Loucy (cell line): ENCODE measurements around the gene SYT7.

Experiments used
- H2AFZ ChIP-seq: fragments of 200-600 bp; sonication (generic); 2 replicates; pipeline ENCODE4 v1.6.0; 2016; ENCODE audit warnings: antibody characterized with exemption, mild to moderate bottlenecking, low read length, moderate library complexity
- H3F3A ChIP-seq: fragments of 200-600 bp; 2 replicates; pipeline ENCODE4 v1.6.0; 2016; ENCODE audit warnings: antibody characterized with exemption, low read depth, mild to moderate bottlenecking
- H3K27me3 ChIP-seq: fragments of 200-600 bp; sonication (generic); 2 replicates; pipeline ENCODE4 v1.6.1; 2014; ENCODE audit warnings: low read length, mild to moderate bottlenecking; ENCODE audit not compliant: insufficient read depth, poor library complexity, severe bottlenecking
- H3K36me3 ChIP-seq: fragments of 200-600 bp; sonication (generic); 2 replicates; pipeline ENCODE4 v1.6.1; 2016; ENCODE audit warnings: low read length; ENCODE audit not compliant: insufficient read depth
- H3K4me1 ChIP-seq: fragments of 200-600 bp; sonication (generic); 2 replicates; pipeline ENCODE4 v1.5.1; 2014; ENCODE audit warnings: low read length, mild to moderate bottlenecking; ENCODE audit not compliant: insufficient read depth, poor library complexity, severe bottlenecking
- H3K4me2 ChIP-seq: fragments of 200-600 bp; sonication (generic); 2 replicates; pipeline ENCODE4 v1.6.0; 2014; ENCODE audit warnings: antibody characterized with exemption, low read length, low read depth, mild to moderate bottlenecking; ENCODE audit not compliant: poor library complexity, severe bottlenecking
- H3K4me3 ChIP-seq: fragments of 200-600 bp; sonication (generic); 2 replicates; pipeline ENCODE4 v1.5.1; 2014; ENCODE audit warnings: low read length, mild to moderate bottlenecking, mixed read lengths; ENCODE audit not compliant: poor library complexity, severe bottlenecking
- H3K79me2 ChIP-seq: fragments of 200-600 bp; sonication (generic); 2 replicates; pipeline ENCODE4 v1.6.1; 2014; ENCODE audit warnings: low read length; ENCODE audit not compliant: insufficient read depth
- H3K9ac ChIP-seq: fragments of 200-600 bp; sonication (generic); 2 replicates; pipeline ENCODE4 v1.6.0; 2014; ENCODE audit warnings: mild to moderate bottlenecking, low read depth, low read length, moderate library complexity; ENCODE audit not compliant: poor library complexity, severe bottlenecking
- H3K9me2 ChIP-seq: fragments of 200-600 bp; sonication (generic); replicated peaks from 2 replicates; pipeline ENCODE4 v1.6.1; 2016; ENCODE audit warnings: low read depth, low read length, mixed read lengths
- H3K9me3 ChIP-seq: fragments of 200-600 bp; sonication (generic); 2 replicates; pipeline ENCODE4 v1.6.1; 2014; ENCODE audit warnings: mild to moderate bottlenecking, antibody characterized with exemption, low read length, low read depth; ENCODE audit not compliant: insufficient read depth
- H4K20me1 ChIP-seq: fragments of 200-600 bp; sonication (generic); 2 replicates; pipeline ENCODE4 v1.6.0; 2014; ENCODE audit warnings: antibody characterized with exemption, low read length, mild to moderate bottlenecking; ENCODE audit not compliant: insufficient read depth, poor library complexity, severe bottlenecking
- CTCF ChIP-seq: fragments of 200-600 bp; sonication (generic); conservative IDR thresholded peaks from 2 replicates; pipeline ENCODE4 v1.5.1; 2014; ENCODE audit warnings: mild to moderate bottlenecking, antibody characterized with exemption, low read length
- EZH2phosphoT487 ChIP-seq: fragments of 200-600 bp; IDR thresholded peaks from 2 replicates; pipeline ENCODE4 v1.6.1; 2018; ENCODE audit warnings: antibody characterized with exemption, mild to moderate bottlenecking, moderate library complexity, borderline replicate concordance

Gene SYT7

DNA sequence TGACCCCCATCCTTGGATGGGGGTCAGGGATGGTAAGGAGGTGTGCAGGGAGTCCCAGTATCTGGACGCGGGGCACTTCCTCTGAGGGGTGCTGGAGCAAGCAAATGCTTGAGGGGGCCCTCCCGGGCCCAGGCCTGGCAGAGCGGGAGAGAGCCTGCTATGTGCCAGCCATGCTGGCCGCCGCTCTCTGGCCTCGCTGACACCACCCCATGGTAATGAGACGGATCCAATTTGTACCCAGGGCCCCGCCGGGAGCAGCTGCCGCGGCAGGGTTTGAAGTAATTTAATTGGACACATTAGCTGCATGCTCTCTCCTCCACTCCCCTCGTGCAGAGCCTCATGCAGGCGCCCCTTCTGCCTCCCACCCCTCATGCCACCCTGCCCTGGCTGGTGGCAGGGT is 6.3 kb downstream of the SYT7 start:
- no peaks in the 10 kb centered on the region for H3K4me1 ChIP-seq
- H3F3A ChIP-seq: no peaks in the 10 kb centered on the region
- no peak overlapping the region for H3K9ac ChIP-seq
- H4K20me1 ChIP-seq: no peaks in the 10 kb centered on the region
- no peaks in the 10 kb centered on the region for H3K9me2 ChIP-seq
- H3K27me3 ChIP-seq: no peaks in the 10 kb centered on the region
- no peaks in the 10 kb centered on the region for H3K36me3 ChIP-seq
- no peak overlapping the region for H3K4me3 ChIP-seq
- H2AFZ ChIP-seq: no peak overlapping the region
- H3K9me3 ChIP-seq: no peaks in the 10 kb centered on the region
- no peak for TF ChIP-seq CTCF
- TF ChIP-seq EZH2phosphoT487: no peak
- no peaks in the 10 kb centered on the region for H3K79me2 ChIP-seq
- H3K4me2 ChIP-seq: no peak overlapping the region

GRCh38 chr11:61572913-61573312 is 8.0 kb downstream of the SYT7 start:
- Histone ChIP-seq H2AFZ (no peak overlapping the region), H3K9ac (no peak overlapping the region), H3K4me2 (no peak overlapping the region), H3K9me2 (no peaks in the 10 kb centered on the region), H3K27me3 (no peaks in the 10 kb centered on the region), H4K20me1 (no peaks in the 10 kb centered on the region), H3K36me3 (no peaks in the 10 kb centered on the region), H3K79me2 (no peaks in the 10 kb centered on the region), H3K9me3 (no peaks in the 10 kb centered on the region), H3F3A (no peaks in the 10 kb centered on the region), H3K4me1 (no peaks in the 10 kb centered on the region), H3K4me3 (no peak overlapping the region)
- no peak for TF ChIP-seq EZH2phosphoT487
- no peak for TF ChIP-seq CTCF

DNA sequence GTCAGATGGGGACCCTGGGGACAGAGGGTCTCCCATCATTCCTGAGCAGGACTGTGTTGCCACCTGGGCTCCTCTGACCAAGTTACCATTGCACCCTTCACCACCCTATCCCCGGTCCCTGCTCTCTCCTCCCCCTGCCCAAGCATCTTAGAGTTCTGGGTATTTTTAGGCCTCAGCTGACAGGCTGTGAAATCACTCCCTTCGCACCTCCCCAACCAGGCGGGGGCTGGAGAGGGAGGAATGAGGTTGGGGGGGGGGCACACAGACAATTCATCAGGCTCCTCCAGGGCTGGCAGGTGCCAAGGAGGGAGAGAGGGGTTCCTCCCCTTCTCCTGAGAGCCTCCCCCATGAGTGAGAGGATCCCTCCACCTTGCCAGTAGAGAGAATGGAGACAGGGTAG is 9.0 kb downstream of the SYT7 start:
- Histone ChIP-seq H3K9me3 (no peaks in the 10 kb centered on the region), H3K27me3 (no peaks in the 10 kb centered on the region)

More for the DNA sequence above, 9.0 kb downstream of the SYT7 start:
- Histone ChIP-seq H3K4me2 (no peak overlapping the region), H3K9me2 (no peaks in the 10 kb centered on the region), H3K4me1 (no peaks in the 10 kb centered on the region), H3F3A (no peaks in the 10 kb centered on the region), H3K36me3 (no peaks in the 10 kb centered on the region), H2AFZ (no peak overlapping the region), H4K20me1 (no peaks in the 10 kb centered on the region), H3K79me2 (no peaks in the 10 kb centered on the region), H3K9ac (no peak overlapping the region), H3K4me3 (no peak overlapping the region)
- TF ChIP-seq CTCF (no peak), EZH2phosphoT487 (no peak)
